HTERT RPE-1 (cell line): ENCODE data around the gene DNASE1L2.

Source experiments
- in situ Hi-C: fragments of 300-500 bp; cut with MboI; formaldehyde crosslinking; loops from 4 replicates; pipeline ENCODE4 v1.14.3; 2020; ENCODE audit warnings: low sequenced_read_pairs

The DNASE1L2 gene

GRCh38 chr16:2223221-2223941, 12.9 kb upstream of the DNASE1L2 start, which contains the start of gene E4F1:
Gene E4F1, plus strand, starts transcription at chr16:2223591. Its CDS starts 23 bp downstream, at chr16:2223614.
- in situ Hi-C loops, result no loop called here

- in situ Hi-C loops, result no loop called here
Observed at GRCh38 chr16:2223942-2224486, 12.2 kb upstream of the DNASE1L2 start.

GRCh38 chr16:2226245-2226793, 9.9 kb upstream of the DNASE1L2 start:
- in situ Hi-C loops, result no loop called here

GRCh38 chr16:2226918-2227317, 9.3 kb upstream of the DNASE1L2 start:
- in situ Hi-C loops, result no loop called here

GRCh38 chr16:2228161-2228824, 8.0 kb upstream of the DNASE1L2 start:
- in situ Hi-C loops, result no loop called here

GRCh38 chr16:2229091-2229490, 7.2 kb upstream of the DNASE1L2 start:
- in situ Hi-C loops, result no loop called here

GRCh38 chr16:2229632-2230250, 6.5 kb upstream of the DNASE1L2 start:
- in situ Hi-C loops, result no loop called here

- in situ Hi-C loops, result no loop called here
Observed at GRCh38 chr16:2230376-2230775, 5.9 kb upstream of the DNASE1L2 start.

- in situ Hi-C loops, result no loop called here
Observed at GRCh38 chr16:2231016-2231931, 5.0 kb upstream of the DNASE1L2 start.

GRCh38 chr16:2232094-2232990, 3.9 kb upstream of the DNASE1L2 start:
- in situ Hi-C loops, result no loop called here

- in situ Hi-C loops, result no loop called here
Observed at GRCh38 chr16:2233046-2233775, 3.0 kb upstream of the DNASE1L2 start.

- in situ Hi-C loops, result no loop called here
Observed at GRCh38 chr16:2233872-2234812, 2.1 kb upstream of the DNASE1L2 start.

GRCh38 chr16:2234813-2235170, 1.5 kb upstream of the DNASE1L2 start:
- in situ Hi-C loops, result no loop called here

GRCh38 chr16:2235234-2235651, 1.0 kb upstream of the DNASE1L2 start:
- in situ Hi-C loops, result no loop called here

GRCh38 chr16:2235695-2236336, 428 bp upstream of the DNASE1L2 start:
- in situ Hi-C loops, result no loop called here

- in situ Hi-C loops, result no loop called here
Observed at GRCh38 chr16:2237102-2237482, 848 bp downstream of the DNASE1L2 start.

GRCh38 chr16:2237493-2238149, 1.4 kb downstream of the DNASE1L2 start:
- in situ Hi-C loops, result no loop called here
